IPS DF 4.7 (cell line): Measurements from ENCODE around the gene SLC12A2.

Experiments used
- DNase-seq: peaks from one replicate; pipeline ENCODE4 v3.0.0-alpha.2; 2013; ENCODE audit warnings: low spot score; ENCODE audit errors: extremely low read depth

The SLC12A2 gene

DNA sequence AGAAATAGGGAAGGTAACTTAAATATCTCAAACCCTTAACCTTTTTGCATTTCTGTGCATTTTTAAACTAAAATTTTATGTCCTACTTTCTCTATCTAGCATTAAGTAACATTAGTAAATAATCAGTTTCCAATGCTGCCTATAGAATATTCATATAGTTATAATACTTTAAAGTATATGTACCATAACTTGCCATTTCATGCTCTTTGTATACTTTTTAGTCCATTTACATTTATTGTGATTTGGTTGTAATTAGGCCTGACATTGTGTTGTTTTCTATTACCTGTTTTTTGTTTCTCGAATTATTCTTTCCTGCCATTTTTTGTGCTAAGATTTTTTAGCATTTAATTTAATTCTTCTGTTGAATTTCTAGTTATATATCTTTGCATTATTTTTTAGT, 13.7 kb downstream of the SLC12A2 start:
- no peak for DNase-seq

GRCh38 chr5:128097781-128098180, 14.2 kb downstream of the SLC12A2 start:
- DNase-seq = no peak

DNA sequence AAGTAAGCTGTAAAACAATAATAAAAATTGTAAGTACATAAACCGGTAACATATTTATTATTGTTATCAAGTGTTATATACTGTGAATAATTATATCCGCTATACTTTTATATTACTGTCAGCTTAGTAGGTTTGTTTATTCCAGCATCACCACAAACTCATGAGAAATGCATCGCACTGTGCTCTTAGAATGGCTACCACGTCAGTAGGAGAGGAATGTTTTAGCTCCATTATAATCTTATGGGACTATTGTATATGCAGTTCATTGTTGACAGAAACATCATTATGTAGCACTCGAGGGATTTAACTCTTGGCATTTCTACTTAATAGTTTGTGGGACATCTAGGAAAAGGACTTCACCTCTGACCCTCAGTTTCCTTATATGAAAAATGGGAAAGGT, 16.4 kb downstream of the SLC12A2 start:
- no peak for DNase-seq

GRCh38 chr5:128100860-128101557, 17.4 kb downstream of the SLC12A2 start:
- DNase-seq = no peak

GRCh38 chr5:128101676-128102075, 18.1 kb downstream of the SLC12A2 start:
- DNase-seq = no peak

- DNase-seq = no peak
Measured at GRCh38 chr5:128105203-128105602, 21.6 kb downstream of the SLC12A2 start.

- no peak for DNase-seq
Measured at GRCh38 chr5:128109138-128109537, 25.6 kb downstream of the SLC12A2 start.

- no peak for DNase-seq
Measured at GRCh38 chr5:128109766-128110165, 26.2 kb downstream of the SLC12A2 start.

DNA sequence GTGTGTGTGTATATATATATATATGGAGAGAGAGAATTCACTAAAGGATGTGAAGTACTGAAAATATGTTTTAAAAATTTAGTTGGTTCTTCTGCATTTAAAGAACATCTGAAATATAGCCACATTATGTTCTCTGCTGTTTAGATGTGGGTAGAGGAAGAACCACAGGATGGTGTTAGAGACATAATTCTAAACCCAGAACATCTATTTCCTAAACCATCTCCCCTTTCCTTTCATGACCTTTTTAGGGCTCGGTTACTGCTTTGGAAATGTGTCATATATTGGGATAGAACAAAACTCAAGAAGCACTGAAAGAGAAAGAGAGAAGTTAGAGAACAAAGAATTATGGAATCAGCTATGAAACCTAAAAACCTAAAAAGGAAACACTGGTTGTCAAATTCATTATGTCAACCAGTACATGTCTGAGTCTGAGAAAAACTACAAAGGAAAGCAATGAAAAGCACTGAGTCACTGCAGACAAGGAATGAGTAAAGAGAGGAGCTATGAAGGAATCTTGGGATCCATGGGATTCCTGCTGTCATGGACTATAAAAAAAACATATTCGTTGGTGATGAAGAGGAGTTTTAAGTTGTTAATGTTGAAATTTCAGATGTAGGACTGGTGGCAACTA, 28.4 kb downstream of the SLC12A2 start:
- no peak for DNase-seq

- no peak for DNase-seq
Measured at GRCh38 chr5:128116445-128116844, 32.9 kb downstream of the SLC12A2 start.

DNA sequence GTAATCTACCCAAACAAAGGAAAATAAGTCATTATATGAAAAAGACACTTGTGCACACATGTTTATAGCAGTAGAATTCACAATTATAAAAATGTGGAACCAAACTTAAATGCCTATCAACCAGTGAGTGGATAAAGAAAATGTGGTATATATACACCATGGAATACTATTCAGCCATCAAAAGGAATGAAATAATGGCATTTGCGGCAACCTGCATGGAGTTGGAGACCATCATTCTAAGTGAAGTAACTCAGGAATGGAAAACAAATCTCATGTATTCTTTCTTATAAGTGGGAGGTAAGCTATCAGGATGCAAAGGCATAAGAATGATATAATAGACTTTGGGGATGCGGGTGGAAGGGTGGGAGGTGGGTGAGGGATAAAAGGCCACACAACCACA, 34.6 kb downstream of the SLC12A2 start:
- DNase-seq = no peak

DNA sequence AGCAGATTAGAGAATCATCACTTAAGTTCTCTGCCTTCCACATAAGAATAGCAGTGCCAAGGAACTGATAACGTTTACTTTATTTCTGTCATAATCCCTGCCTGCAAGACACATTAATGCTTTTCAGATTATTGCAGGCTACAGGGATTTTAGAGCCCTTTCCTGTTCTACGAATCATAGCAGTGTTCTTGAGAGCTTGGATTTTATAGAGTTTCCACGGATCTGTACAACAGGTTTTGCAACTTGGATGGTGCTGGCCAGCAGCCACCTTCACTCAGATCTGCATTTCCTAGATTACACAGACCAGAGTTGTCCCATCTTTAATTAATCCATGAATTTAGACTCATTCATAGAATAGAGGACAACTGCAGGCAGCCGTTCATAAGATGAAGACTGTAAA, 38.1 kb downstream of the SLC12A2 start:
- DNase-seq = no peak

GRCh38 chr5:128123936-128124335, 40.4 kb downstream of the SLC12A2 start:
- no peak for DNase-seq

DNA sequence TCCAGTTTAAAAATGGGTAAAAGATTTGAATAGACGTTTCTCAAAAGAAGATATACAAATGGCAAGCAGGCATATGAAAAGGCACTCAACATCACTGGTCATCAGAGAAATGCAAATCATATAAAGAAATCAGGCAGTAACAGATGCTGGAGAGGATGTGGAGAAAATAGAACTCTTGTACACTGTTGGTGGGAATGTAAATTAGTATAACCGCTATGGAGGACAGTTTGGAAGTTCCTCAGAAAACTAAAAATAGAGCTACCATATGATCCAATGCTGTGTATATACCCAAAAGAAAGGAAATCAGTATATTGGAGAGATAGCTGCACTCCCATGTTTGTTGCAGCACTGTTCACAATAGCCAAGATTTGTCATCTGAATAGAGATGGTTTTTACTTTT, 42.7 kb downstream of the SLC12A2 start:
- DNase-seq = no peak

DNA sequence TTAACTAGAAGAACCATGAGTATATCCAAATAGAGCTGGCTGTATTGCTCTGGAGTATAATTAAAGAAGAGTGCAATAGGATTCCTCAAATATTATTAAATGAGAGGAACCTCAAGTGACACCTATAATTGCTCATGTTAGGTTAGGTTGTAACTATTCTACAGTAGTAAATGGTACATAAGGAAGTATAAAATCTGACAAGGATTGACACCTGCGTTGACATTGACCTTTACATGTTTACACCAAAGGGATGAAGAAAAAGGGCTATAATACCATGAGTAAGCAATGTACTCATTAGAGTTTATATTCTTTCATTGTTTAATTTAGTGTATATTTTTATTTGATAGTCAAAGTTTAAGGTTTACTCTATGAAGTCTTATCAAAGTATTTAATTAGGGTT, 48.9 kb downstream of the SLC12A2 start:
- no peak for DNase-seq

- DNase-seq = no peak
Measured at GRCh38 chr5:128135286-128135685, 51.7 kb downstream of the SLC12A2 start.

DNA sequence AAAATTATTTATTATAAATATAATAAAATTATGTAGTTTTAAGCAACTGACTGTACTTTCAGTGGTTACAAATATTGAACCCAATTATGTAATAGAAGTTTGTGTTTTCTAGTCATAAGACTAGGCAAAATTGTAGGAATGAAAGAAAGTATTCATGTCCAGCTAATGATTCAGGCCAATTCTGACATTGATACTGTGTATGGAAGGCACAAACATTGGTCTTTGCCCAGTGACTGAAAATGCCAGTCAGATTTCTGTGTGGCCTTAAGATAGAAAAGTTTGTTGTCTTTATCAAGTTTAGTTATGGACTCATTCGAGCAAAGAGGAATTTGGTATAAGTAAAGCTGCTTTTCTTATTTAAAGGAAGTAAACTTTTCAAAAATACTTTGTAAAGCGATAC, 60.3 kb downstream of the SLC12A2 start:
- DNase-seq = no peak

DNA sequence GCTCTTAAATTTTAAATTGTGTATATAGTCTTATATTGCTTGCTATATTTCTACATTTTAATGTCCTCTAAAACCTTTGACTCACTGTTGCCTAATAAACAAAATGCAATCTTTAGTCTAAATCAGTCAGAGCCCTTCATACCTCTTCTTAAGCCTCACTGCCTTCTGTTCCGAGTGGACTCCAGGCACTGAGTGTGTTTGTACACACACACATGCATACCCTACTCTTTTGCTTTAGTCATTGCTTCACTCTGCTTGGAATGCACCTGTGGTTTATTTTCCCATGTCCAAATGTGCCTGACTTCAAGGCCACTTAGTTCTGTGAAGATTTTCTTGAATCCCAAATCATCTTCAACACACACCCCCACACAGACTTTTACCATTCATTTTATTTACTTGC, 60.9 kb downstream of the SLC12A2 start:
- no peak for DNase-seq

DNA sequence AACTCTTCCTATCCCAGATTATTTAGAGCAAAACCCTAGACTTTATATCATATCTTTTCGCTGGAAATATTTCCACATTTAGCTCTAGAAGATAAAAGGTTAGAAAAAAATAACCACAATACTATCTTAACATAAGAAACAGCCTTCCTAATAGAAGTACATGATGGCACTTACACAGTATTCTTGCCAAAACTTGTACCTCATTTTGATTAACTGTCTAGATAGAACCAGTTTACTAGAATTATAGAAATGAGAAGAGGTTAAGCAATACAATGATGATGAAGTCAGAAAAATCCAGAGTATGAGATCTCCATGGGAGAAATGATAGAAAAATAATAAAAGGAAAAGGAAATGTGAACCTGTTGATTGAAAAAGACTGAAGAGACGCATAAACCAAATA, 63.1 kb downstream of the SLC12A2 start:
- DNase-seq = no peak

GRCh38 chr5:128154943-128155342, 71.4 kb downstream of the SLC12A2 start:
- no peak for DNase-seq

- DNase-seq = no peak
Measured at GRCh38 chr5:128155776-128156175, 72.2 kb downstream of the SLC12A2 start.

DNA sequence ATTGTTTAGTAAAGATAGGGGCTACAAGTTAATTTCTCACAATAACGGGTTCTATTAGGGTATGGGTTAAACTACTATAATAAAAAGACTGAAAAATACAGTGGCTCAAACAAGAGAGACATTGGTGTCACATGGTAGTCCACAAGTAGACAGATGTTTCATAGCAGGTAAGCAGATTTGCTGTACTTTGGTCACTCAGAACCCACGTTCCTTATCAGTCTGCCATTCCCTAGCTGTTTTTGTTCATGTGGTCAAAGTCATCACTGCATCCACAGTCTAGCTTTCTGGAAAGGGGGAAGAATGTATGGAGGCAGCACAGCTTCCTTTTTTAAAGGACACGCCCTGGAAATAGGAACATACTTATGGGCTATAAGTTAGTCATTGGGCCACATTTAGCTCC, 73.0 kb downstream of the SLC12A2 start:
- DNase-seq = no peak

DNA sequence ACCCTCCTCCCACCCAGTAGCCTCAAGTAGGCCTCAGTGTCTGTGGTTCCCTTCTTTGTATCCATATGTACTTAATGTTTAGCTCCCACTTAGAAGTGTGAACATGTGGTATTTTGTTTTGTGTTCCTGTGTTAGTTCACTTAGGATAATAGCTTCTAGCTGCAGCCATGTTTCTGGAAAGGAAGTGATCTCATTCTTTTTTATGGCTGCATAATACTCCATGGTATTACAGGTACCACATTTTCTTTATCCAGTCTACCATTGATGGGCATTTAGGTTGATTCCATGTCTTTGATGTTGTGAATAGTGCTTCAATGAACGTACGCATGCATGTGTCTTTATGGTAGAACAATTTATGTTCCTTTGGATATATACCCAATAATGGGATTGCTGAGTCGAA, 74.8 kb downstream of the SLC12A2 start:
- no peak for DNase-seq
